ENCODE results near the gene KRT37. TPM values are rescaled to one million over a fixed set of nuclear protein-coding genes. Genes with fewer than 3 reads are reported as not detected.

Gene KRT37
- total RNA-seq, 4 donors from 2014 or later, result not detected

GRCh38 chr17:41448506-41448905 is 24.1 kb upstream of the KRT37 start:
- Histone ChIP-seq H3K27me3 (no peaks in the 10 kb centered on the region), H3K4me1 (no peaks in the 10 kb centered on the region), H3K4me3 (replicated peaks in 1 of 3) (no peak overlapping the region), H3K9me3 (no peaks in the 10 kb centered on the region), H3K36me3 (no peaks in the 10 kb centered on the region), H3K27ac (no peak overlapping the region)
- intact Hi-C loops (cut with DNase I), result no loop called here
- DNase-seq, result no peak
- TF ChIP-seq POLR2A (IDR thresholded peaks at IDR 0.05), result no peak
- TF ChIP-seq, protein P1, sequence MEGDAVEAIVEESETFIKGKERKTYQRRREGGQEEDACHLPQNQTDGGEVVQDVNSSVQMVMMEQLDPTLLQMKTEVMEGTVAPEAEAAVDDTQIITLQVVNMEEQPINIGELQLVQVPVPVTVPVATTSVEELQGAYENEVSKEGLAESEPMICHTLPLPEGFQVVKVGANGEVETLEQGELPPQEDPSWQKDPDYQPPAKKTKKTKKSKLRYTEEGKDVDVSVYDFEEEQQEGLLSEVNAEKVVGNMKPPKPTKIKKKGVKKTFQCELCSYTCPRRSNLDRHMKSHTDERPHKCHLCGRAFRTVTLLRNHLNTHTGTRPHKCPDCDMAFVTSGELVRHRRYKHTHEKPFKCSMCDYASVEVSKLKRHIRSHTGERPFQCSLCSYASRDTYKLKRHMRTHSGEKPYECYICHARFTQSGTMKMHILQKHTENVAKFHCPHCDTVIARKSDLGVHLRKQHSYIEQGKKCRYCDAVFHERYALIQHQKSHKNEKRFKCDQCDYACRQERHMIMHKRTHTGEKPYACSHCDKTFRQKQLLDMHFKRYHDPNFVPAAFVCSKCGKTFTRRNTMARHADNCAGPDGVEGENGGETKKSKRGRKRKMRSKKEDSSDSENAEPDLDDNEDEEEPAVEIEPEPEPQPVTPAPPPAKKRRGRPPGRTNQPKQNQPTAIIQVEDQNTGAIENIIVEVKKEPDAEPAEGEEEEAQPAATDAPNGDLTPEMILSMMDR (IDR thresholded peaks at IDR 0.05), result no peak
- WGBS, 2 donors, result 68 to 69% methylated on average over 2 of the region's 2 CpGs

GRCh38 chr17:41446806-41447205 is 22.4 kb upstream of the KRT37 start:
- intact Hi-C loops (cut with DNase I), result no loop called here
- Histone ChIP-seq H3K27ac (no peak overlapping the region), H3K9me3 (no peaks in the 10 kb centered on the region), H3K4me1 (no peaks in the 10 kb centered on the region), H3K4me3 (replicated peaks in 1 of 3) (no peak overlapping the region), H3K36me3 (no peaks in the 10 kb centered on the region), H3K27me3 (no peaks in the 10 kb centered on the region)
- TF ChIP-seq POLR2A (IDR thresholded peaks at IDR 0.05), result no peak
- TF ChIP-seq, protein P1 (IDR thresholded peaks at IDR 0.05), result no peak
- 59 to 68% methylated on average over 2 of the region's 2 CpGs for WGBS, 2 donors
- no peak for DNase-seq

DNA sequence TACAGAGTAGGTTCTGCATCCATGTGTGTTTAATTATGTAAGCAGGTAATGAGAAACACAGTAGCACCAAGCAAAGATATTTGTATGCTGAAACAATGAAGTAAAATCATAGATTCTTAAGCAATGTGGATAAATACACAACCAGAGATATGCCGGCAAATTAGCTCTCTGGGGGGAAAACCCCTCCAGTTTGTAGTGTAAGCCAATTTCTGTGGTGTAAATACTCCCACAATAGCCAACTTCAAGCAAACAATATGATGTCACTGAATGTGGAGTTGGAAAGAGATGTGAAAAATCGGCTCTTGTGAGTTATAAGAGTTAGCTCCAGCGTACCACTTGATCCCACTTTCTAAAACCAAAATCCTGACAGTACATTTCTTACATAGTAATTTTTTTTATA is 20.3 kb upstream of the KRT37 start:
- H3K27ac ChIP-seq, result no peak overlapping the region
- H3K9me3 ChIP-seq, result no peaks in the 10 kb centered on the region
- TF ChIP-seq, protein P1 (IDR thresholded peaks at IDR 0.05), result no peak
- no peak for TF ChIP-seq POLR2A (IDR thresholded peaks at IDR 0.05)
- intact Hi-C loops (cut with DNase I), result no loop called here
- no peak for DNase-seq
- no peaks in the 10 kb centered on the region for H3K4me1 ChIP-seq
- H3K4me3 ChIP-seq (replicated peaks in 1 of 3), result no peak overlapping the region
- no peaks in the 10 kb centered on the region for H3K27me3 ChIP-seq
- no peaks in the 10 kb centered on the region for H3K36me3 ChIP-seq
- 56 to 60% methylated on average over 3 of the region's 3 CpGs for WGBS, 2 donors

DNA sequence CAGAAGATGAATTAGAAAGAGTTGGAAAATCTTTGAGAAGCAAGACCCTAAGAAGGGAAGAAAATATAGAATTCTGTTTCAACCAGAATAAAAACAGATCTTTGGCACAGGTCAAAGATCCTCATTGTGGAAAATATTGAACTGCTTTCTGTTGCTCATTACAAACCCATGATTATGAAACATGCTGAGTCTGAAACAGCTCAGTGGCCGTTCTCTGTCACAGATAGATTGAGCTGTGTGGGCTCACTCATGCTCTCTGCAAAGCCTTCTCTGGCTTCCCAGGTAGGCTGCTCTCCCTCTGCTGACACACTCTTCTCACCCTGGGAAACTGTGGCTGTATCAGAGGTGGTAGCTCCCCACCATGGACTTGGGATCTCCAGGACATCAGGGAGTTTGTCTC is 19.8 kb upstream of the KRT37 start:
- WGBS, 2 donors, result 63 to 92% methylated on average over 1 of the region's 1 CpG
- intact Hi-C loops (cut with DNase I), result no loop called here

DNA sequence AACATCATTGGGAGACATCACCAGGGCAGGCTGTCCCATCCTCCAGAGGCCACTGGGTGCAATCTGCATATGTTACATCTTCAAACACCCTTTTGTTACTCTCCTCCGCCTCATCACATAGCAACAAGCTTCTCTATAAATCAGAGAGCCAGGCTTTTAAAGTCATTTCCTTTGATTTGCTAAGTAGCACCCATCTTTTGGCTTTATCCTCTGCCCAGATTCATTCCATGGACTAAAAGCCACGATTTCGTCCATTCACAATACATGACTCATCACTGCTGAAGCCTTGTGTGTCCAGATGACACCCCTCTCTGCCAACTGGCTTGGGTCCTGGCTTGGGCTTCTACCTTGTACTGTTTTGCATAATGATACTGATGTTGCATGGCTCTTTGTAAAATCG is 18.4 kb upstream of the KRT37 start:
- Histone ChIP-seq H3K4me3 (replicated peaks in 1 of 3) (no peak overlapping the region), H3K27me3 (no peaks in the 10 kb centered on the region), H3K27ac (no peak overlapping the region), H3K4me1 (no peaks in the 10 kb centered on the region), H3K9me3 (no peaks in the 10 kb centered on the region), H3K36me3 (no peaks in the 10 kb centered on the region)
- 88 to 91% methylated on average over 4 of the region's 4 CpGs for WGBS, 2 donors
- intact Hi-C loops (cut with DNase I), result no loop called here
- DNase-seq, result no peak
- TF ChIP-seq, protein P1 (IDR thresholded peaks at IDR 0.05), result no peak
- no peak for TF ChIP-seq POLR2A (IDR thresholded peaks at IDR 0.05)

More for the DNA sequence above, 19.8 kb upstream of the KRT37 start:
- TF ChIP-seq POLR2A (IDR thresholded peaks at IDR 0.05), result no peak
- TF ChIP-seq, protein P1 (IDR thresholded peaks at IDR 0.05), result no peak
- H3K4me1 ChIP-seq, result no peaks in the 10 kb centered on the region
- H3K36me3 ChIP-seq, result no peaks in the 10 kb centered on the region
- DNase-seq, result no peak
- H3K27ac ChIP-seq, result no peak overlapping the region
- no peaks in the 10 kb centered on the region for H3K27me3 ChIP-seq
- no peaks in the 10 kb centered on the region for H3K9me3 ChIP-seq
- H3K4me3 ChIP-seq (replicated peaks in 1 of 3), result no peak overlapping the region

Data from thyroid gland (tissue), 4 donors.